Colonic mucosa (tissue), 4 donors: ENCODE results near the gene GLA. TPM values are rescaled to one million over a fixed set of nuclear protein-coding genes. Genes with fewer than 3 reads are reported as not detected.

Experiments
- DNase-seq: peaks from one replicate; pipeline ENCODE4 v3.0.0-alpha.2; 2020
- H3K27ac ChIP-seq: fragments of 200-600 bp; one replicate; pipeline ENCODE4 v1.8.0; 2021
- H3K27me3 ChIP-seq: fragments of 200-600 bp; one replicate; pipeline ENCODE4 v1.8.0; 2021
- H3K36me3 ChIP-seq: fragments of 200-600 bp; one replicate; pipeline ENCODE4 v1.8.0; 2021
- H3K4me1 ChIP-seq: fragments of 200-600 bp; one replicate; pipeline ENCODE4 v1.8.0; 2021; ENCODE audit warnings: mild to moderate bottlenecking
- H3K4me3 ChIP-seq: fragments of 200-600 bp; one replicate; pipeline ENCODE4 v1.8.0; 2021
- H3K9ac ChIP-seq, 2 donors: one replicate each; pipeline ENCODE4 v1.7.0; 2013; ENCODE audit warnings: control low read depth in 2 of 2, low read depth in 2 of 2, low read length in 2 of 2
- H3K9me3 ChIP-seq: fragments of 200-600 bp; one replicate; pipeline ENCODE4 v1.8.0; 2021
- intact Hi-C: fragments of 100-400 bp; cut with DNase I; formaldehyde crosslinking; loops from one replicate; pipeline ENCODE4 v1.14.1; 2022
- total RNA-seq, 2 donors: library from RNA; stranded (reverse); fragmentation: NEBNext Ultra II Directional in 1 of 2; extraction: Animal tissue kit (Norgen Biotek cat#: 25700) in 1 of 2; gene quantifications; one replicate each; pipeline ENCODE4 v1.2.1, GENCODE V29; 2021
- TF ChIP-seq, protein P1 (sequence below): fragments of 200-600 bp; IDR thresholded peaks from one replicate; pipeline ENCODE4 v1.8.0; 2022; ENCODE audit warnings: antibody characterized with exemption, mild to moderate bottlenecking
- donor health status: healthy.
- donor health status: DM: no; HTN: no; CAD: no.
- donor health status: DM: no; HTN: no; CAD: no.

GLA gene
- total RNA-seq, 2 donors from 2014 or later: 29.9 to 33.9 TPM

GRCh38 chrX:101442085-101442484, 34.4 kb upstream of the GLA start:
- Histone ChIP-seq H3K9me3 (no peaks in the 10 kb centered on the region), H3K27me3 (no peaks in the 10 kb centered on the region), H3K4me3 (no peak overlapping the region), H3K27ac (no peak overlapping the region), H3K36me3 (no peaks in the 10 kb centered on the region), H3K4me1 (no peaks in the 10 kb centered on the region), H3K9ac (no peak overlapping the region)
- intact Hi-C loops: no loop called here
- TF ChIP-seq, protein P1, sequence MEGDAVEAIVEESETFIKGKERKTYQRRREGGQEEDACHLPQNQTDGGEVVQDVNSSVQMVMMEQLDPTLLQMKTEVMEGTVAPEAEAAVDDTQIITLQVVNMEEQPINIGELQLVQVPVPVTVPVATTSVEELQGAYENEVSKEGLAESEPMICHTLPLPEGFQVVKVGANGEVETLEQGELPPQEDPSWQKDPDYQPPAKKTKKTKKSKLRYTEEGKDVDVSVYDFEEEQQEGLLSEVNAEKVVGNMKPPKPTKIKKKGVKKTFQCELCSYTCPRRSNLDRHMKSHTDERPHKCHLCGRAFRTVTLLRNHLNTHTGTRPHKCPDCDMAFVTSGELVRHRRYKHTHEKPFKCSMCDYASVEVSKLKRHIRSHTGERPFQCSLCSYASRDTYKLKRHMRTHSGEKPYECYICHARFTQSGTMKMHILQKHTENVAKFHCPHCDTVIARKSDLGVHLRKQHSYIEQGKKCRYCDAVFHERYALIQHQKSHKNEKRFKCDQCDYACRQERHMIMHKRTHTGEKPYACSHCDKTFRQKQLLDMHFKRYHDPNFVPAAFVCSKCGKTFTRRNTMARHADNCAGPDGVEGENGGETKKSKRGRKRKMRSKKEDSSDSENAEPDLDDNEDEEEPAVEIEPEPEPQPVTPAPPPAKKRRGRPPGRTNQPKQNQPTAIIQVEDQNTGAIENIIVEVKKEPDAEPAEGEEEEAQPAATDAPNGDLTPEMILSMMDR: no peak
- no peak for DNase-seq

DNA sequence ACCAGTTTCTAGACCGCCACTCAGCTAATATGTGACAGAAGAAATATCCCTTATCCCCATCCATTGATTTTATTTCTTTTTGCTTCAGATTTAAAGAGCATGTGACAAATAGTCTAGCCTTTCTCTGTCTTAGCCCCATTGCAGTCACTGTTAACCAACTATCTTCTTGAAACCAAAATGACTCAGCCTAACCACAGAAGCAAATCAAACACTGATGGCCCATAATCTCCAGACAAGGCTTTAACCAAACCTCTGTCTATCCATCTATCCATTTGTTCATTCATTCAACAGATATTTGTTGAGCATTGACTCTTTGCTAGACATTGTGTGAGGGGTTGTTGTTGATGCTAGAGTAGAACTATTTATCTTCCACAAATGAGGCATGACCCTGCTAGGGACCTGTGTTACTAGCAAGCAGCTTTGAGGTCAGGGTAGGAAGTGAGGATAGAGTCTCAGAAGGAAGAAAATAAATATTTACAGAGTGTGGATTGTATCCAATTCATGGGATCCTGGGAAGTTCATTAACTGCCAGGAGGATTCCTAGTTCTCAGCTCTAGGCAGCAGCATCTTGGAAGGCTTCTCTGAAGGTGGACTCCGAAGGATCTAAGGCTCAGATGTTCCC, 22.8 kb upstream of the GLA start:
- Histone ChIP-seq H3K9me3 (no peaks in the 10 kb centered on the region), H3K27ac (no peak overlapping the region), H3K9ac (no peak overlapping the region), H3K4me3 (no peak overlapping the region), H3K36me3 (no peaks in the 10 kb centered on the region), H3K27me3 (no peaks in the 10 kb centered on the region), H3K4me1 (no peaks in the 10 kb centered on the region)
- DNase-seq: no peak
- TF ChIP-seq, protein P1: no peak
- intact Hi-C loops: no loop called here

DNA sequence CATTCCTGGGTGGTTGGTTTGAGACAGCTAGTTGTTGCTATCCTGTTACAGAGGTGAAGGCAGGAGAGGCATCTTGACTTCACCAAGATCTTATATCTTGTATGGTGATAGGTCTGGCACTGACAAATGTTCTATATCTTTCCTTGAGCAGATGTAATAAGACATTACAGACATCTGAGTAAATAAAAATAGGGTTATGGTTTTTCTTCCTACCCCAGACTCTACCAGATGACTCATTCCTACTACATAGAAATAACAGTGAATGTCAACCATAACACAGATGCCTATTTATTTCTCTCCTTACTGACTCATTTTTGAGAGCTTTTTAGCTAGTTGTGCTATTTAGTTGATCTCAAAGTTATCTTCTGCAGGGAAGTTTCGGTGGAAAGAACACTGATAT, 22.2 kb upstream of the GLA start:
- H3K4me3 ChIP-seq: no peak overlapping the region
- H3K27me3 ChIP-seq: no peaks in the 10 kb centered on the region
- DNase-seq: no peak
- no peaks in the 10 kb centered on the region for H3K9me3 ChIP-seq
- H3K9ac ChIP-seq: no peak overlapping the region
- no peaks in the 10 kb centered on the region for H3K36me3 ChIP-seq
- TF ChIP-seq, protein P1: no peak
- H3K27ac ChIP-seq: no peak overlapping the region
- no peaks in the 10 kb centered on the region for H3K4me1 ChIP-seq
- intact Hi-C loops: no loop called here

GRCh38 chrX:101427954-101428353, 20.2 kb upstream of the GLA start:
- no peak for DNase-seq
- no peak overlapping the region for H3K9ac ChIP-seq
- no peaks in the 10 kb centered on the region for H3K9me3 ChIP-seq
- H3K27ac ChIP-seq: no peak overlapping the region
- intact Hi-C loops: no loop called here
- no peaks in the 10 kb centered on the region for H3K36me3 ChIP-seq
- H3K4me3 ChIP-seq: no peak overlapping the region
- TF ChIP-seq, protein P1: no peak
- no peaks in the 10 kb centered on the region for H3K4me1 ChIP-seq
- H3K27me3 ChIP-seq: no peaks in the 10 kb centered on the region

GRCh38 chrX:101419489-101419888, 11.8 kb upstream of the GLA start:
- intact Hi-C loops: loop anchor here (5.0 to 10.0 kb wide), 3 partner anchors 175 to 383 kb away; partner anchors contain the start of gene ARMCX6
- TF ChIP-seq, protein P1: no peak
- peak; percentile 24 for DNase-seq

More at GRCh38 chrX:101419489-101419888, 11.8 kb upstream of the GLA start:
- Histone ChIP-seq H3K4me3 (no peak overlapping the region), H3K9me3 (no peaks in the 10 kb centered on the region), H3K27me3 (no peaks in the 10 kb centered on the region), H3K36me3 (no peaks in the 10 kb centered on the region), H3K27ac (no peak overlapping the region), H3K9ac (no peak overlapping the region), H3K4me1 (no peaks in the 10 kb centered on the region)
